ENCODE data around the gene GNB5. TPM values are rescaled to one million over a fixed set of nuclear protein-coding genes. Genes with fewer than 3 reads are reported as not detected.

GNB5 gene
- total RNA-seq, 1 donor from 2014 or later: 64.2 TPM

- DNase-seq (peak; percentile 67), ATAC-seq (ENCODE audit: low read depth) (peak; percentile 62)
- ChIA-PET POLR2A (interaction anchor here (0.6 to 14.3 kb wide), 5 partner anchors 8 to 1571 kb away, joined by 3 to 297 read pairs (median 8); no protein-coding TSS in a partner anchor), CTCF (interaction anchor here (1.4 to 6.2 kb wide), 6 partner anchors 12 to 150 kb away, joined by 4 to 66 read pairs (median 16); no protein-coding TSS in a partner anchor)
- TF ChIP-seq, protein P1, sequence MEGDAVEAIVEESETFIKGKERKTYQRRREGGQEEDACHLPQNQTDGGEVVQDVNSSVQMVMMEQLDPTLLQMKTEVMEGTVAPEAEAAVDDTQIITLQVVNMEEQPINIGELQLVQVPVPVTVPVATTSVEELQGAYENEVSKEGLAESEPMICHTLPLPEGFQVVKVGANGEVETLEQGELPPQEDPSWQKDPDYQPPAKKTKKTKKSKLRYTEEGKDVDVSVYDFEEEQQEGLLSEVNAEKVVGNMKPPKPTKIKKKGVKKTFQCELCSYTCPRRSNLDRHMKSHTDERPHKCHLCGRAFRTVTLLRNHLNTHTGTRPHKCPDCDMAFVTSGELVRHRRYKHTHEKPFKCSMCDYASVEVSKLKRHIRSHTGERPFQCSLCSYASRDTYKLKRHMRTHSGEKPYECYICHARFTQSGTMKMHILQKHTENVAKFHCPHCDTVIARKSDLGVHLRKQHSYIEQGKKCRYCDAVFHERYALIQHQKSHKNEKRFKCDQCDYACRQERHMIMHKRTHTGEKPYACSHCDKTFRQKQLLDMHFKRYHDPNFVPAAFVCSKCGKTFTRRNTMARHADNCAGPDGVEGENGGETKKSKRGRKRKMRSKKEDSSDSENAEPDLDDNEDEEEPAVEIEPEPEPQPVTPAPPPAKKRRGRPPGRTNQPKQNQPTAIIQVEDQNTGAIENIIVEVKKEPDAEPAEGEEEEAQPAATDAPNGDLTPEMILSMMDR (IDR thresholded peaks at IDR 0.05): no peak
- intact Hi-C loops (cut with micrococcal nuclease): loop anchor here (1.0 to 5.0 kb wide), 3 partner anchors 8 to 492 kb away; partner anchors contain the start of gene LYSMD2
- Mint-ChIP-seq H3K27ac (peak overlapping the region; percentile 97), H3K4me1 (peaks cover 81% of the 10 kb centered on the region), H3K27me3 (no peaks in the 10 kb centered on the region), H3K36me3 (ENCODE audit: low read depth) (no peaks in the 10 kb centered on the region), H3K9me3 (no peaks in the 10 kb centered on the region), H3K4me3 (peak overlapping the region; percentile 19)
These were observed 37.7 kb upstream of the GNB5 start for GRCh38 chr15:52228921-52229320.

- H3K4me3 Mint-ChIP-seq: no peak overlapping the region
- ATAC-seq (ENCODE audit: low read depth) (peak; percentile 78), DNase-seq (peak; percentile 40)
- no peaks in the 10 kb centered on the region for H3K27me3 Mint-ChIP-seq
- ChIA-PET POLR2A (interaction anchor here (0.5 to 14.3 kb wide), 11 partner anchors 8 to 1764 kb away, joined by 3 to 297 read pairs (median 6); partner anchors contain the start of gene LEO1), CTCF (interaction anchor here (0.7 to 6.2 kb wide), 24 partner anchors 9 to 451 kb away, joined by 3 to 66 read pairs (median 5); no protein-coding TSS in a partner anchor)
- no peaks in the 10 kb centered on the region for H3K36me3 Mint-ChIP-seq (ENCODE audit: low read depth)
- H3K9me3 Mint-ChIP-seq: no peaks in the 10 kb centered on the region
- TF ChIP-seq, protein P1 (IDR thresholded peaks at IDR 0.05): no peak
- intact Hi-C loops (cut with micrococcal nuclease): loop anchor here (1.0 to 5.0 kb wide), 11 partner anchors 8 to 490 kb away; partner anchors contain the start of gene LYSMD2
- peak overlapping the region; percentile 93 for H3K27ac Mint-ChIP-seq
- peaks cover 84% of the 10 kb centered on the region for H3K4me1 Mint-ChIP-seq
These were observed 36.3 kb upstream of the GNB5 start for GRCh38 chr15:52227456-52227855.

- intact Hi-C loops (cut with micrococcal nuclease): loop anchor here (5.0 kb wide), 1 partner anchor 488 kb away; the partner anchor contains the start of gene LYSMD2
- H3K9me3 Mint-ChIP-seq: no peaks in the 10 kb centered on the region
- DNase-seq (no peak), ATAC-seq (ENCODE audit: low read depth) (no peak)
- peak overlapping the region; percentile 81 for H3K27ac Mint-ChIP-seq
- CTCF ChIA-PET: interaction anchor here (0.8 to 6.2 kb wide), 11 partner anchors 10 to 510 kb away, joined by 3 to 66 read pairs (median 3); no protein-coding TSS in a partner anchor
- H3K36me3 Mint-ChIP-seq (ENCODE audit: low read depth): peaks cover 4% of the 10 kb centered on the region
- POLR2A ChIA-PET: interaction anchor here (1.6 to 14.3 kb wide), 3 partner anchors 9 to 46 kb away, joined by 3 to 198 read pairs (median 119); no protein-coding TSS in a partner anchor
- TF ChIP-seq, protein P1 (IDR thresholded peaks at IDR 0.05): no peak
- H3K4me1 Mint-ChIP-seq: peaks cover 81% of the 10 kb centered on the region
- H3K4me3 Mint-ChIP-seq: peak overlapping the region; percentile 21
- H3K27me3 Mint-ChIP-seq: no peaks in the 10 kb centered on the region
These were observed 34.0 kb upstream of the GNB5 start for GRCh38 chr15:52225230-52225629.

DNA sequence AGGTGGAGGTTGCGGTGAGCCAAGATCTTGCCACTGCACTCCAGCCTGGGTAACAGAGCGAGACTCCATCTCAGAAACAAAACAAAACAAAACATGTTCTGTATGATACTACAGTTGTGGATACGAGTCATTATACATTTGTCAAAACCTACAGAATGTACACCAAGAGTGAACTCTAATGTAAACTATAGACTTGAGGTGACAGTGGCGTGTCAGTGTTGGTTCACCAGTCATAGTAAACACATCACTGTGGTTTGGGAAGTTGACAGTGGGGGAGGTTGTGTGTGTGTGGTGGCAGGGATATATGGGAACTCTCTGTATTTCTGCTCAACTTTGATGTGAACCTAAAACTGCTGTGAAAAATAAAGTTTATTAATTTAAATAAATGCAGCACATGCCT is 33.0 kb upstream of the GNB5 start:
- Mint-ChIP-seq H3K27ac (peak overlapping the region; percentile 81), H3K36me3 (ENCODE audit: low read depth) (peaks cover 4% of the 10 kb centered on the region), H3K27me3 (no peaks in the 10 kb centered on the region), H3K9me3 (no peaks in the 10 kb centered on the region), H3K4me3 (no peak overlapping the region), H3K4me1 (peaks cover 78% of the 10 kb centered on the region)
- CTCF ChIA-PET: interaction anchor here (1.4 to 4.3 kb wide), 6 partner anchors 11 to 511 kb away, joined by 3 to 12 read pairs (median 6); no protein-coding TSS in a partner anchor
- intact Hi-C loops (cut with micrococcal nuclease): no loop called here
- POLR2A ChIA-PET: interaction anchor here (0.7 to 14.3 kb wide), 3 partner anchors 10 to 45 kb away, joined by 3 to 198 read pairs (median 119); no protein-coding TSS in a partner anchor
- no peak for DNase-seq
- no peak for ATAC-seq (ENCODE audit: low read depth)
- TF ChIP-seq, protein P1 (IDR thresholded peaks at IDR 0.05): no peak

DNA sequence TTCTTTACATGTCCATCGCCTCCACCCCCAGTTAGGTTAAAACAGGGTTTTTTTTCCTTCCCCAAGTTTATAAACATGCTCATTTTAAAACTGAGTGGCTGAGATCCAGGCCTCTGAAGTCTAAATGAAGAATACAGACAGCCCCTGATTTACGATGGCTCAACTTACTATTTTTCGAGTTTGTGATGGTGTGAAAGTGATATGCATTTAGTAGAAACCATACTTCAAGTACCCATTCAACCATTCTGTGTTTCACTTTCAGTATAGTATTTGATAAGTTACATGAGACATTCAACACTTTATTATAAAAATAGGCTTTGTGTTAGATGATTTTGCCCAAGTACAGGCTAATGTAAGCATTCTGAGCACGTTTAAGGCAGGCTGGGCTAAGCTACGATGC is 30.5 kb upstream of the GNB5 start:
- H3K4me1 Mint-ChIP-seq: peaks cover 77% of the 10 kb centered on the region
- peak overlapping the region; percentile 85 for H3K4me3 Mint-ChIP-seq
- no peaks in the 10 kb centered on the region for H3K9me3 Mint-ChIP-seq
- no peaks in the 10 kb centered on the region for H3K27me3 Mint-ChIP-seq
- intact Hi-C loops (cut with micrococcal nuclease): loop anchor here (1.0 kb wide), 2 partner anchors 8 to 13 kb away; no protein-coding TSS in a partner anchor
- peaks cover 4% of the 10 kb centered on the region for H3K36me3 Mint-ChIP-seq (ENCODE audit: low read depth)
- peak overlapping the region; percentile 99 for H3K27ac Mint-ChIP-seq
- no peak for DNase-seq
- POLR2A ChIA-PET: interaction anchor here (0.9 to 7.4 kb wide), 5 partner anchors 7 to 42 kb away, joined by 3 to 119 read pairs (median 5); no protein-coding TSS in a partner anchor
- TF ChIP-seq, protein P1 (IDR thresholded peaks at IDR 0.05): no peak
- CTCF ChIA-PET: interaction anchor here (1.0 to 1.5 kb wide), 2 partner anchors 12 to 38 kb away, joined by 3 to 5 read pairs; no protein-coding TSS in a partner anchor
- peak; percentile 51 for ATAC-seq (ENCODE audit: low read depth)
